GM18867 (cell line): ENCODE data around the gene LRRC4C.
"Not testable (repeated sequence)": the region's sequence is repeated elsewhere in the genome, so short reads cannot be mapped to it uniquely, and the experiment has no call there.

Experiments
- ATAC-seq: cut with Tn5 transposase; IDR thresholded peaks from one replicate; pipeline ENCODE4 v1.9.1; 2021; ENCODE audit warnings: mild to moderate bottlenecking, moderate library complexity; ENCODE audit not compliant: unreplicated experiment

Gene LRRC4C

DNA sequence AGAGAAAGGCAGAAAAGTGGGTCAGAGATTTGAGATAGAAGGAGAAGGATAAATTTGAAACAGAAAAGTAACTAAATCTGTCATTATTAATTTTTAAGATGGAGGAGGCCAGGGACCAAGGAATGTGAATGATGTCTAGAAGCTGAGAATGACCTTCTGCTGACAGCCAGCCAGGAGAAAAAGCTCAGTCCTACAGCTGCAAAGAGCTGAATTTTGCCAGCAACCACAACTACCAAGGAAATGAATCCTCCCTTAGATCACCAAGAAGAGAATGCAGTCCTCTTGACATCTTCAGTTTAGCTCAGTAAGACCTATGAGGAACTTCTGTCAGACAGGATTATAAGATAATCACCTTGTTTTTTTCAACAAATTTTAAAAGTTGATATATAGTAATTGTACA, 538.2 kb downstream of the LRRC4C start:
- ATAC-seq, result no peak

DNA sequence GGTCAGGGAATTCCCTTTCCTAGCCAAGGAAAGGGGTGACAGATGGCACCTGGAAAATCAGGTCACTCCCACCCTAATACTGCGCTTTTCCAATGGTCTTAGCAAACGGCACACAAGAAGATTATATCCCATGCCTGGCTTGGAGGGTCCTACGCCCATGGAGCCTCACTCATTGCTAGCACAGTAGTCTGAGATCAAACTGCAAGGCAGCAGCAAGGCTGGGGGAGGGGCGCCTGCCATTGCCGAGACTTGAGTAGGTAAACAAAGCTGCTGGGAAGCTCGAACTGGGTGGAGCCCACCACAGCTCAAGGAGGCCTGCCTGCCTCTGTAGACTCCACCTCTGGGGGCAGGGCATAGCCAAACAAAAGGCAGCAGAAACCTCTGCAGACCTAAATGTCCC, 548.7 kb downstream of the LRRC4C start:
- ATAC-seq, result not testable (repeated sequence)

- ATAC-seq, result no peak
Observed at GRCh38 chr11:40894501-40894900, 565.0 kb downstream of the LRRC4C start.

DNA sequence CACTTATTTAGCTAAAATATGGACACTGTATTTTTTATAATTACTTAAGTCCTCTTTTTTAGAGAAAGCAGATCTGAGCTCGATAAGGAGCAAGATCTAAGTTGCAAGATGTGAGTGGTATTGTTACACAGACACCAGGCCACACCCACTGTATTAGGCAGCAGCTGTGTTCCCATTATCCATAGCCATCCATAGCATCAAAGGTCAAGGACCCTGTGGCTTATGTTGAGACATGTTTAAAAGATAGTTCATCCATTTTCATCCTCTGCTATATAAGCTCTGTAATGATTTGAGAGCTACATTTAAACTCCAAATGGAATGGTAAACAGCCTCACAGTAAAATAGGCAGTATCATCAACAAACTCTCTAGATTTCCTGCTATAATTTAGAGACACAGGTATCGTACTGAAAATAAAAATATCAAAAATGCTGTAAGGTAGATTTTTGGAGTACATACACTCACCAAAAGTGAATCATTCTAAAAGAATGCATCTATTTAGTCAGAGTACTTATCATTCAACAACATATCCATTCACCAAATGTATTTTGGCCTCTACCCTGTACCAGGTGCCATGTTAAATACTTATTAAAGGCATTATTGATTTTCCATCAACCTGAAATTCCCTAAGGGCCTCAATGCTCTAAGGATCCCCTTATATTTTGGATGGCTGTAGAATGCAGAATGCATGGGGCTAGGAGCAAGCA, 574.0 kb downstream of the LRRC4C start:
- ATAC-seq, result no peak

GRCh38 chr11:40882301-40882700, 577.2 kb downstream of the LRRC4C start:
- no peak for ATAC-seq

- no peak for ATAC-seq
Observed at GRCh38 chr11:40879911-40880310, 579.5 kb downstream of the LRRC4C start.

DNA sequence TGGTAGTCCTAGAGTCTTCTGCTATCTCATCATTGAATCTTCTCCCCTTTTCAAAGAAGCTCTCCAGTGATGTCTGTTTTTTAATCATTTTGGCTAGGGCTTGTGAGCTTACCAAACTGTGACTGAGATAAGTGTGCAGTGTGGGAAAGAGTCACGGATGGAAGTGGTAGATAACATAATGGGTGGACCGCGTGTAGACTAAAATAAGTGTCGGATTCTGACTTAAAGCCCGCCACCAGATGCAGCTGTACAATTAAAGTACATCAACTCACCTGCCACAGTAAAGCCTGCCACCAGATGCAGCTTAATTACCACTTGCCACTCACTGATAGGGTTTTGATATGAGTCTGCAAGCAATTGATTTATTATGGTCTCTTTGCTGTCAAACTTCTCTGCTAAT, 581.5 kb downstream of the LRRC4C start:
- no peak for ATAC-seq

DNA sequence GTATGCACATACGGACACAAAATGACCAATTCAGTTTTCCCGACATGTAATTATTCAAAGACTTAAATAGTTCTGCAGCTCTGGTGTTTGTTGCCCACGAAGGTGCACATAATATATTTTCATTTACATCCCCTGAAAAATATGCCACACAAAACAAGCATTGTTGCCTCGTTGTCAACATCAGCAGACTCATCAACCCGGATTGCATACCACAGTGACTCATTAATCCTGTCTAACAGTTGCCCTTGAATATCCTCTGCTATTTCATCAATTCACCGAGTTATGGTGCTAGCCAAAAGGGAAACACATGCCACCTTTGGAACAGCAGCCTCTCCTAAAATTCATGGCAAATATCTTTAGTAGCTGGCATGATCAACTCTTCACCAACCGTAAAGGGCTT, 582.2 kb downstream of the LRRC4C start:
- ATAC-seq, result no peak

DNA sequence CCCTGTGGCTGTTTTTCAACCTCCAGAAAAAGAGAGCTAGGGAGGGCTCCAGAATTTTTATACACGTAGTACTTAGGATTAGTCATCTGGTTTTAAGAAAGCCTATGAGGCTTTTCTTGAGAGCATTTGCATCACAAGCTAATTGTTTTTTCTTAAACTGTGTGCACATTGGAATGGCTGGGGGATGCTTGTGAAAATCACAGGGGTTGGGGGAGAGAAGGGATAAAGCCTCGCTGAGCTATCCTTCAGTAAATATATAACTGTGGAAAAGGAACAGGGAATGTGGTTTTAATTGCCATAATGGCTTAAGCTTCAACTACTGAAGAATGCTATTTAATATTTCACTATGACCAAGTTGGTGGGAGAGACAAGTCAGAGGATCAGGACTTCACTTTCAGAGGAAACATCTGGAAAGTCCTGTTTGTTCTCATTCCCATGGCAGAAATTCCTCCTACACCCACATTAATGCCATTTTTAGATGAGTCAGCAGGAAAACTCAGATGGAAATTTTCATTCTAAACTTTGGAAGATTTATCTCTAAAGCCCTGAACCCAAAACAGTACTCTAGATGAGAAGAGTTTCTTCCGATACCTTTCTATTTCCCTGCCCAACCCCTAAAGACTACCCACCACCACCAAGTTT, 591.3 kb downstream of the LRRC4C start:
- ATAC-seq, result no peak

DNA sequence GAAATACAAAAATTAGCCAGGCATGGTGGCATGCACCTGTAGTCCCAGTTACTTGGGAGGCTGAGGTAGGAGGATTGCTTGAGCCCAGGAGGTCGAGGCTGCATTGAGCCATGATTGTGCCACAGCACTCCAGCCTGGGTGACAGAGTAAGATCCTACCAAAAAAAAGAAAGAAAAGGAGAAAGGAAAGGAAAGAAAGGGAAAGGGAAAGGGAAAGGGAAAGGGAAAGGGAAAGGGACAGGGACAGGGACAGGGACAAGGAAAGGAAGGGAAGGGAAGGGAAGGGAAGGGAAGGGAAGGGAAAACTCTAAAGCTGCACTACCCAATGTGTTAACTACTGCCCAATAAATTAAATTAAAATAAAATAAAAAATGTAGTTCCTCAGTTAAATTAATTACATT, 601.7 kb downstream of the LRRC4C start:
- not testable (repeated sequence) for ATAC-seq

GRCh38 chr11:40842750-40843339, 616.6 kb downstream of the LRRC4C start:
- no peak for ATAC-seq

- no peak for ATAC-seq
Observed at GRCh38 chr11:40841231-40841630, 618.2 kb downstream of the LRRC4C start.

- no peak for ATAC-seq
Observed at GRCh38 chr11:40838181-40838683, 621.2 kb downstream of the LRRC4C start.

DNA sequence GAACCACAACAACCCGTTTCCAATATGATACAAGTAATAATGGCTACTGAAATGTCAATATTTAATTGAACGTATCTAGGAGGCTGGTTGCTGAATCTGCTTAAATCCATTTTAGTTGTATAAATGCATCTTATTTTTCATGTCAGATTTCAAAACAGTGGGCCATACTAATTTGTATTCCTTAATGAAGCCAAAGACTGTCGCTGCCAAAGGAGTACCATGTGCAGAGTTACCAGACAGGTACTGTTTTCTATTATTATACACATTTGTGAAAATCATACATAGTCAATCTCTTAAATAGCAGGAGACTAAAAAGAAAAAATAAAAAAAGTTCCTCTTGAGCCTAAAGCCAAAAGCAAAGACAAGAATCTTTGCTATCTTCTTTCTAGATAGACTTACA, 632.3 kb downstream of the LRRC4C start:
- no peak for ATAC-seq

DNA sequence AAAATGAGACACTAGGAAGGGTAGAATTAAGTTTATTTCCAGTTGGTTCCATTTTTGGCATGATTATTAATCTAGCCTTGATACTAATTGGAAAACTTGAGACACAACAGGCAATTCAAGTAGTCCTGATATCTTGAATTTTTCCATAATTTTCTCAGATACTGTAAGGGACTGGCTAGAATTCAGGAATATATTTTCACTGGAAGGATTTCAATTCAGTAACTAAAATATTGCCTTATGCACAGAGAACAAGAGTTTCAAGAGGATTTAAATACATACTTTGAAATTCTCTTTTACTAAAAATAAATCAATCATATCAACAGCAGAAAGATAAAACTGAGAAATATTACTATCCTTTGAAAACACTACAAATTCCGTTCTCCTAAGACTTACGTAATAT, 632.9 kb downstream of the LRRC4C start:
- no peak for ATAC-seq

- no peak for ATAC-seq
Observed at GRCh38 chr11:40825201-40825834, 634.1 kb downstream of the LRRC4C start.

GRCh38 chr11:40819230-40819629, 640.2 kb downstream of the LRRC4C start:
- ATAC-seq, result no peak

DNA sequence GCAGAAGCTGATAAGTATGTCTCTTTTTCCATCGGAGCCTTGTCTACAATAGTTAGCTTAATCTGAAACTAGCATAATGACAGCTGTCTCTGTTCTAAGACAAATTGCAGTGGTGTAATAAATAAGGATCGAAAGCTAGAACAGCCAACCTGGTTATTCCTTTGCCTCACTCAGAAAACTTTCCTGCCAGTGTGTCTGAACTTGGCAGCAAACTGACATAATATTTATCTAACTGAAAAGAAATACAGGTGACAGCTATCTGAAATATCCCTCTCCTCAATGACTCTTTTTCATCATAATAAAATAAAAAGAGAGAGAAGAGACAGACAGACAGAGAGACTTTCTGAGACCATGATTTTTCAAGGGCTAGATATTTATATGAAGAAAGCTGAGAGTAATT, 642.5 kb downstream of the LRRC4C start:
- ATAC-seq, result no peak

GRCh38 chr11:40797981-40798380, 661.5 kb downstream of the LRRC4C start:
- no peak for ATAC-seq

GRCh38 chr11:40787224-40787623, 672.2 kb downstream of the LRRC4C start:
- ATAC-seq, result no peak

DNA sequence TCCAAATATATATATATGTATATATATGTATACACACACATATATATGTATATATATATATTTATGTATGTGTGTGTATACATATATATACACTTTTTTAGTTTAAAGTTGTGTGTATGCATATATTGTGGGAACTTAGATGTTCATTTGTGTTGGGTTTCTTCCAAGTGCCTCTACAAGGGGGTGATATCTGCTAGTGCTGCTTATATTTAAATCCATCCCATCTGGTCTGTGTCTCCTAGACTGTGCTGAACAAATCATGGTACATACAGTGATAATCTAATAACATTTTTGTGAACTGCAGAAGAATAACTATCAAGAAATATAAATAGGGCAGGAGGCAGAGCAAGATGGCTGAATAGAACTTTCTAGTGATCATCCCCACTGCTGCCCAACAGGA, 696.4 kb downstream of the LRRC4C start:
- no peak for ATAC-seq

DNA sequence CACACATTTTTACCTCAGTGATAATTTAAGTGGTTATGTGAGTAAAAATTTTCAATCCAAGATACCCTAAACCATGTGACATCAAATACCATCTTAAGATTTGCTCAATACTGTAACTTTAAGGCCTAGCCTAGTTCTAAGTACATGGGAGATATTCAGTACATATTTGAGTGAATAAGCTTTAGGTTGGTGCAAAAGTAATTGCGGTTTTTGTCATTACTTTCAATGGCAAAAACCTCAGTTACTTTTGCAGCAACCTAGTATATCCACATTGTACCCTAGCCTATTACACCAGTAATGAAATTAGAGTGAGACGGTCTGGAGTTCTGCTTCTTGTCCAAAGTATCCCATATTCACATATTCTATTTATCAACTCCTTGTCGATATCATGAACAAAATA, 700.1 kb downstream of the LRRC4C start:
- ATAC-seq, result no peak
